Loucy (cell line): ENCODE data around the gene LRRC58.

Source experiments
- CTCF ChIP-seq: fragments of 200-600 bp; sonication (generic); conservative IDR thresholded peaks from 2 replicates; pipeline ENCODE4 v1.5.1; 2014; ENCODE audit warnings: mild to moderate bottlenecking, antibody characterized with exemption, low read length
- EZH2phosphoT487 ChIP-seq: fragments of 200-600 bp; IDR thresholded peaks from 2 replicates; pipeline ENCODE4 v1.6.1; 2018; ENCODE audit warnings: antibody characterized with exemption, mild to moderate bottlenecking, moderate library complexity, borderline replicate concordance

GRCh38 chr3:120311863-120312794, 37.0 kb downstream of the LRRC58 start:
- TF ChIP-seq EZH2phosphoT487 (no peak), CTCF (no peak)
